GM18907 (cell line): ENCODE results near the gene SHC3.

Experiments used
- ATAC-seq: cut with Tn5 transposase; IDR thresholded peaks from one replicate; pipeline ENCODE4 v1.9.1; 2021; ENCODE audit warnings: mild to moderate bottlenecking, moderate library complexity; ENCODE audit not compliant: unreplicated experiment

SHC3 gene

GRCh38 chr9:89029788-89030187 lies 148.8 kb downstream of the SHC3 start:
- ATAC-seq: no peak

- no peak for ATAC-seq
These were observed 151.7 kb downstream of the SHC3 start for GRCh38 chr9:89026876-89027275.

GRCh38 chr9:89025553-89025952 lies 153.1 kb downstream of the SHC3 start:
- ATAC-seq: no peak

GRCh38 chr9:89024727-89025126 lies 153.9 kb downstream of the SHC3 start:
- ATAC-seq: no peak

- no peak for ATAC-seq
These were observed 154.9 kb downstream of the SHC3 start for GRCh38 chr9:89023740-89024139.

- no peak for ATAC-seq
These were observed 155.7 kb downstream of the SHC3 start for GRCh38 chr9:89022902-89023301.

- no peak for ATAC-seq
These were observed 156.4 kb downstream of the SHC3 start for GRCh38 chr9:89022001-89022759.

GRCh38 chr9:89021154-89021803 lies 157.3 kb downstream of the SHC3 start:
- ATAC-seq: no peak

GRCh38 chr9:89020754-89021153 lies 157.9 kb downstream of the SHC3 start:
- ATAC-seq: no peak

GRCh38 chr9:89015336-89015735 lies 163.3 kb downstream of the SHC3 start:
- ATAC-seq: no peak

- no peak for ATAC-seq
These were observed 164.5 kb downstream of the SHC3 start for GRCh38 chr9:89014153-89014552.

GRCh38 chr9:89013660-89014059 lies 165.0 kb downstream of the SHC3 start:
- ATAC-seq: no peak

GRCh38 chr9:89012294-89013042 lies 166.2 kb downstream of the SHC3 start:
- no peak for ATAC-seq

- no peak for ATAC-seq
These were observed 166.9 kb downstream of the SHC3 start for GRCh38 chr9:89011683-89012082.

GRCh38 chr9:89010526-89011111 lies 168.0 kb downstream of the SHC3 start:
- no peak for ATAC-seq

GRCh38 chr9:89010056-89010455 lies 168.6 kb downstream of the SHC3 start:
- no peak for ATAC-seq

- no peak for ATAC-seq
These were observed 169.1 kb downstream of the SHC3 start for GRCh38 chr9:89009546-89009840.

- ATAC-seq: no peak
These were observed 169.7 kb downstream of the SHC3 start for GRCh38 chr9:89008744-89009545.

- no peak for ATAC-seq
These were observed 170.4 kb downstream of the SHC3 start for GRCh38 chr9:89008055-89008743.
